HG02970 (cell line): Measurements from ENCODE around the gene IKBKE.
"Not testable (repeated sequence)": the region's sequence is repeated elsewhere in the genome, so short reads cannot be mapped to it uniquely, and the experiment has no call there.

Source experiments
- ATAC-seq: cut with Tn5 transposase; IDR thresholded peaks from one replicate; pipeline ENCODE4 v1.9.1; 2021; ENCODE audit warnings: mild to moderate bottlenecking, moderate library complexity, moderate number of reproducible peaks; ENCODE audit not compliant: unreplicated experiment, low FRiP score

The IKBKE gene

DNA sequence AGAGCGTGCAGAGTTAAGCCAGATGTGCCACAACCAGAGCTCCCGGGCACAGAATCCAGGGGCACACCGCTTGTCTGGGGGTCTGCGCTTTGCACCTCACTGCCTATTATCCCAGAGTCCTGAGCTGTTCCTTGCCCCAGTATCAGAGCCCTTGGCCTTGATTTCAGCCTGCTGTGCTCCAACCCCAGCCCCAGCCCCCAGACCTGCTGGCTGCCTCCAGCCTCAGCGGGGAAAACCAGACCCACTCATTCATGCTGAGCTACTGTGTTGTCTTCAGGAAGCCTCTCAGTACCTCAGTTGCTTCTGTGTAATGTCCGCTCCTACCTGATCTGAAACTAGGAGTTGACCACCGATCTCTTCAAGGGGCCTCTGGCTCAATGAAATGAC is 1.1 kb downstream of the IKBKE start:
- ATAC-seq: no peak

GRCh38 chr1:206472024-206472423 is 1.7 kb downstream of the IKBKE start:
- ATAC-seq: no peak

DNA sequence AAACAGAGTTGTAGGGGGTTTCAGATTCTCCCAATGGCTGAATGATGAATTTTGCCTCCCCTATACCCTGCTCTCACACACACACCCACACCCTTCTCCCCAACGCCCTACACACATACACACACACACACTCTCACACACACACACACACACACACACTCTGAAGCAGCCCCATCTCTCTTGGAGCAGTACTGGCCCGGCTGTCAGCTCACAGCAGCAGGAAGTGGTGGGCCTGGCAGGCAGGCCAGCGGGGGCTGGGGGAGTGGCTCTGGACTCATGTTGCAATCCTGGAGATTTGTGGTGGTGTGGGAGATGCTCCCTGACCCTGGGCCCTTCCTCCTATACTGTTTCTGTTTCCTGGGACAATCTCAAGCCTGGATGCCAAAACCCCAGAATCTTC is 2.2 kb downstream of the IKBKE start:
- no peak for ATAC-seq

GRCh38 chr1:206472886-206473285 is 2.6 kb downstream of the IKBKE start:
- no peak for ATAC-seq

GRCh38 chr1:206476058-206476457 is 5.8 kb downstream of the IKBKE start:
- ATAC-seq: no peak

GRCh38 chr1:206476591-206476990 is 6.3 kb downstream of the IKBKE start:
- no peak for ATAC-seq

- no peak for ATAC-seq
These were observed 6.8 kb downstream of the IKBKE start for GRCh38 chr1:206477110-206477509.

DNA sequence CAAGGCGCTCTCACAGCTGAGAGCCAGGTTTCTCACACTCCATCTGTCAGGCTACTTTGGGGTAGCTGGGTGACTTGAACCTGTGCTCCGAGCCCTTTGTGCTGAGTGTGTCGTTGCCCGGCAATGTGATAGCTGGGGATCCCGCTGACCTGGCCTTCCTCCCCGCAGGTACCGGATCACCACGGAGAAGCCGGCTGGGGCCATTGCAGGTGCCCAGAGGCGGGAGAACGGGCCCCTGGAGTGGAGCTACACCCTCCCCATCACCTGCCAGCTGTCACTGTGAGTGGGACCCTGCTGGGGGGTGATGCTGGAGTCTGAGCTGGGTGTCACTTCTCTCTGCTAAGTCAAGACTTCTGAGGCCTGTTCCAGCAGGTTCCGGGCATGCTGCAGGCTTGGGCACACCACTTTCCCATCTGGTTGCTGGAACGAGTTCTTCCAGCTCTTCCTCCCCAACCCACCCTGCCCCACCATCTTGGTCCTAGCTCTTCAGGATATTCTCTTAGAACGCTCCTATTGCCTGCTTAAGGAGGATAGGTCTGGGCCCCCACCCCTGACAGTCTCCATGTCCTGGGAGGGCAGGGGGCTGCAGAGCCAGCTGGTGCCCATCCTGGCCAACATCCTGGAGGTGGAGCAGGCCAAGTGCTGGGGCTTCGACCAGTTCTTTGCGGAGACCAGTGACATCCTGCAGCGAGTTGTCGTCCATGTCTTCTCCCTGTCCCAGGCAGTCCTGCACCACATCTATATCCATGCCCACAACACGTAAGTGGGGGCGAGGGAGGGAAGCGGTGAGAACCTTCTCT is 7.5 kb downstream of the IKBKE start:
- no peak for ATAC-seq

- ATAC-seq: no peak
These were observed 8.5 kb downstream of the IKBKE start for GRCh38 chr1:206478746-206479145.

GRCh38 chr1:206479183-206480125 is 9.2 kb downstream of the IKBKE start:
- no peak for ATAC-seq

- ATAC-seq: no peak
These were observed 9.9 kb downstream of the IKBKE start for GRCh38 chr1:206480211-206480610.

GRCh38 chr1:206482611-206483010 is 12.3 kb downstream of the IKBKE start:
- no peak for ATAC-seq

GRCh38 chr1:206483864-206484263 is 13.6 kb downstream of the IKBKE start:
- ATAC-seq: not testable (repeated sequence)

DNA sequence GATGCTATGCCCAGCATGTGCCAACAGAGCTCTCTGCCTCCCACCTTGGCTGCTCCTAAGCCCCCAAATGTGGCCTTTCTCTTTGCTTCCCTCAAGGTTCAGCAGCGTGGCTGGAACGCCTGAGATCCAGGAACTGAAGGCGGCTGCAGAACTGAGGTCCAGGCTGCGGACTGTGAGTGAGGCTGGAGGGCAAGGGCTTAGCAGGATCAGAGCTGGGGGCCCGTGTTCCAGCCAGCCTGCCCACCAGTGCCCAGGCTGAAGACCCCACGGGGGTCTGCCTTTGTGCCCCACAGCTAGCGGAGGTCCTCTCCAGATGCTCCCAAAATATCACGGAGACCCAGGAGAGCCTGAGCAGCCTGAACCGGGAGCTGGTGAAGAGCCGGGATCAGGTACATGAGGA is 14.6 kb downstream of the IKBKE start:
- no peak for ATAC-seq

GRCh38 chr1:206486995-206487788 is 16.9 kb downstream of the IKBKE start:
- no peak for ATAC-seq

GRCh38 chr1:206487970-206488369 is 17.7 kb downstream of the IKBKE start:
- no peak for ATAC-seq

- ATAC-seq: no peak
These were observed 18.2 kb downstream of the IKBKE start for GRCh38 chr1:206488466-206488865.

- ATAC-seq: no peak
These were observed 19.9 kb downstream of the IKBKE start for GRCh38 chr1:206489980-206490770.

DNA sequence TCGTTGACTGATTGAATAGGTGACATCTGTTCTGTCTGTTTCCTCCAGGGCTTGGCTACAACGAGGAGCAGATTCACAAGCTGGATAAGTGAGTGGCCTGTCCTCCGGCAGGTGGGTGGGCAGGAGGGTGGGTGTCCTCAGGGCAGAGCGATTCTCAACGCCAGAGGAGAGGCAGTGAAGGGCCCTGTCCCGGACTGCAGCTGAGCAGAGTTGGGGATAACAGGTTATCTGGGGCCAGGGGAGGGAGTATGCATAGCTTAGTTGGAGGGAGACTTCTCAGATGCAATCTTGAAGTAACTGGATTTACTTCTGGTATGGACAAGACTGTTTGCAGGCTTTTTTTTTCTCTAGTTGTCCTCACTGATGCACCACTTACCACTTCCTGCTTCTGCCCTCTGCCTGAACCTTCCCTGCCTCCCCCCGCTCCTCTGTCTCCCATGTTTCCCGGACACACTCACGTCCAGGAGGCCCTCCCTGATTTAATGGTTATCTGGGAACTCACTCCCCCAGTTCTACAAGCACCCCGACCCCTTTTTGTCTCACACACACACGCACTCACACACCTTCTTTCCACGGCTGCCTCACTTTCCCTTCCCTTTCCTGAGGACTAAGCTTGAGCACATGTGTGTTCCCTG is 20.6 kb downstream of the IKBKE start:
- ATAC-seq: no peak
